Fibroblast of villous mesenchyme (primary cell): Measurements from ENCODE around the gene NCOR2. TPM values are rescaled to one million over a fixed set of nuclear protein-coding genes. Genes with fewer than 3 reads are reported as not detected.

Experiments
- DNase-seq: peaks from one replicate; pipeline ENCODE4 v3.0.0-alpha.2; 2010; ENCODE audit warnings: low read depth
- H3K4me3 ChIP-seq: 2 replicates; pipeline ENCODE4 v1.5.1; 2011; ENCODE audit warnings: low read depth, mild to moderate bottlenecking, low read length
- CTCF ChIP-seq: IDR thresholded peaks from 2 replicates; pipeline ENCODE4 v1.5.1; 2012; ENCODE audit warnings: low read depth, mild to moderate bottlenecking, low read length; ENCODE audit not compliant: insufficient read depth
- total RNA-seq: library from RNA; depleted of rRNA; stranded (reverse); fragments of >200 nt; gene quantifications from 2 replicates; pipeline ENCODE4 v1.2.3, GENCODE V29; 2012

The NCOR2 gene
- total RNA-seq, 1 donor = 86.8 TPM

GRCh38 chr12:124610629-124611558, 43.5 kb upstream of the NCOR2 start:
- no peak for DNase-seq
- no peak overlapping the region for H3K4me3 ChIP-seq
- TF ChIP-seq CTCF = no peak

GRCh38 chr12:124610021-124610612, 42.7 kb upstream of the NCOR2 start:
- DNase-seq = no peak
- H3K4me3 ChIP-seq = no peak overlapping the region
- TF ChIP-seq CTCF = no peak

GRCh38 chr12:124609041-124609989, 41.9 kb upstream of the NCOR2 start:
- no peak overlapping the region for H3K4me3 ChIP-seq
- no peak for TF ChIP-seq CTCF
- DNase-seq = peak; percentile 39

GRCh38 chr12:124608450-124608870, 41.0 kb upstream of the NCOR2 start:
- no peak for DNase-seq
- no peak overlapping the region for H3K4me3 ChIP-seq
- TF ChIP-seq CTCF = no peak

- H3K4me3 ChIP-seq = no peak overlapping the region
- DNase-seq = no peak
- no peak for TF ChIP-seq CTCF
These were observed 40.4 kb upstream of the NCOR2 start for GRCh38 chr12:124607681-124608425.
